ENCODE results near the gene ZNF562. TPM values are rescaled to one million over a fixed set of nuclear protein-coding genes. Genes with fewer than 3 reads are reported as not detected.

Gene ZNF562
- total RNA-seq, 1 experiment from 2014 or later = 18.4 TPM

Other genes with a start within 250 kb of the ZNF562 start
- gene ZNF266, start 239.5 kb downstream of the ZNF562 start, total RNA-seq (2021) = 14.0 to 19.4 TPM (median 14.5 TPM) in 3 replicates
- gene ZNF560, start 176.5 kb downstream of the ZNF562 start, total RNA-seq (2021) = 4.4 to 5.8 TPM (median 4.9 TPM) in 3 replicates
- gene ZNF426, start 136.5 kb downstream of the ZNF562 start, total RNA-seq (2021) = 27.1 to 30.3 TPM (median 27.2 TPM) in 3 replicates
- gene ZNF121, start 90.6 kb downstream of the ZNF562 start, total RNA-seq (2021) = 181 to 203 TPM (median 185 TPM) in 3 replicates
- gene ZNF561, start 53.9 kb downstream of the ZNF562 start, total RNA-seq (2021) = 39.2 to 67.9 TPM (median 40.7 TPM) in 3 replicates
- 11.2 to 12.2 TPM (median 11.6 TPM) in 3 replicates for gene ZNF846, start 93.6 kb upstream of the ZNF562 start, total RNA-seq (2021)
- gene FBXL12, start 144.0 kb upstream of the ZNF562 start, total RNA-seq (2021) = 34.2 to 37.6 TPM (median 35.7 TPM) in 3 replicates
- 402 to 411 TPM (median 405 TPM) in 3 replicates for gene UBL5, start 152.8 kb upstream of the ZNF562 start, total RNA-seq (2021)
- 107 to 111 TPM (median 110 TPM) in 3 replicates for gene PIN1, start 160.2 kb upstream of the ZNF562 start, total RNA-seq (2021)